Measurements from ENCODE around the gene TMEM167A. TPM values are rescaled to one million over a fixed set of nuclear protein-coding genes. Genes with fewer than 3 reads are reported as not detected.
A peak's percentile ranks its signal among the peaks of the same experiment; 100 is the strongest.

Gene TMEM167A
- total and polyA plus RNA-seq, 2 of the 8 experiments (the other 6 are each of a cell fraction or from before 2014, with no cell fraction given) = 50.6 to 178 TPM

DNA sequence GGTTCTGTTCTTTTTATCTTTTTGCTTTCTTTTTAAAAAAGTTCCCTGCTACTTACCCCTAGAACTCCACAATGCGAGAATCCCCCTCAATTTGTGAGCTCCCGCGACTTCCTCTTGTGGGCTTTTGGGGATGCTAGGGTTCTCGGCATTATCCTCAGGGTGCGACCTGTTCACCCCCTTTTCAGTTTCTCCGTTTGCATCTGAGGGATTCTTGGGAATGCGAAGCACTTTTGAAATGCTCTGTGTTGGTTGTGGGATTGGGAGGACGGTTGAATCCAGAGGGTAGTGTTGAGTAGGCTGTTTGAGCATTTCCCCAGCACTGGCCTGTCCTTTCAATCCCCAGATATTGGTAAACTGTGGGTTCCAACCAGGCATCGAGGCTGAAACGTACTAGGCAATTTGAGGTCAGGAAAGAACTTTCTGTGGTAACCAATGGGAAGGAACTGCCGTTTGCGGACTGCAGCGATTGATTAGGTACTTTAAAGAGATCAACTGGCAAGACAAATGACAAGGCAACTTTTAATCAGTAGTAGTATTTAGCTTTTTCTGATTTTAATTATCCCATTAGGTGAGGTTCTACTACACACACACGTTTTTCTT is 568 bp upstream of the TMEM167A start:
- H3K4me3 ChIP-seq (ENCODE audit: extremely low read depth in 1 of 4, insufficient read depth in 2 of 4, low read depth in 3 of 4, low read length in 4 of 4) = peak overlapping the region; percentile 65 to 99 (median 94)
- peaks cover 4% of the 10 kb centered on the region; the same call in 1 of the 2 replicates for H3K23me2 ChIP-seq (ENCODE audit: low read depth, low read length)
- no peak overlapping the region for H2BK20ac ChIP-seq (ENCODE audit: low read length)
- H3K18ac ChIP-seq (ENCODE audit: extremely low read depth, low read length) = peak overlapping the region; percentile 61; the same call in 1 of the 2 replicates
- WGBS, 2 experiments (ENCODE audit: extremely low coverage in 1 of 2, insufficient coverage in 1 of 2, insufficient read length in 1 of 2, insufficient replicate concordance in 2 of 2, low coverage in 1 of 2, low lambda C conversion rate in 2 of 2, missing lambda C conversion rate in 1 of 2) = 5% methylated on average over 14 of the region's 14 CpGs; no CpG with 5 or more reads in 1 of the 2 experiments
- peaks cover 21 to 58% of the 10 kb centered on the region in 2 experiments for H3K79me2 ChIP-seq (ENCODE audit: control insufficient read depth in 1 of 2, insufficient read depth in 2 of 2, low read length in 2 of 2)
- H3K9ac ChIP-seq (replicated peaks in 1 of 4; ENCODE audit: extremely low read depth in 1 of 4, low read depth in 3 of 4, low read length in 3 of 4) = peak overlapping the region; percentile 77 to 89 (median 83)
- peak in 1 of 2 experiments; percentile 67 for DNase-seq (ENCODE audit: low read depth in 1 of 2, low spot score in 2 of 2)
- H3K56ac ChIP-seq (replicated peaks; ENCODE audit: insufficient read length, low read depth, low read length) = peak overlapping the region; percentile 50
- H3K4me2 ChIP-seq (ENCODE audit: insufficient read depth in 1 of 2, low read depth in 2 of 2, low read length in 2 of 2) = peak overlapping the region; percentile 73 to 76
- no peaks in the 10 kb centered on the region for H3K27me3 ChIP-seq (replicated peaks in 1 of 4; ENCODE audit: control insufficient read depth in 3 of 4, extremely low read depth in 1 of 4, insufficient read depth in 3 of 4, low read length in 3 of 4)
- H3K23ac ChIP-seq (ENCODE audit: insufficient read length) = no peak overlapping the region
- no peaks in the 10 kb centered on the region; the same call in 1 of the 2 replicates for H3K79me1 ChIP-seq (ENCODE audit: low read depth, low read length)
- peak overlapping the region; percentile 96; the same call in 1 of the 2 replicates for H4K8ac ChIP-seq (ENCODE audit: extremely low read depth, insufficient read depth, low read length)
- peak; percentile 68 for FAIRE-seq
- H3K36me3 ChIP-seq (ENCODE audit: control insufficient read depth in 2 of 4, insufficient read depth in 4 of 4, low read length in 3 of 4) = no peaks in the 10 kb centered on the region; a peak in 2 of 8 replicates
- no peak overlapping the region for H4K91ac ChIP-seq (replicated peaks; ENCODE audit: insufficient read length, low read length)
- 0 out of 7 replicates have a peak, but pooled peaks cover 0 to 4% (median 0%) of the 10 kb centered on the region in 4 experiments for H3K4me1 ChIP-seq (replicated peaks in 1 of 4; ENCODE audit: control insufficient read depth in 3 of 4, insufficient read depth in 4 of 4, low read length in 3 of 4)
- CTCF ChIA-PET (ENCODE audit: partially characterized antibody) = interaction anchor here (1.4 to 1.5 kb wide), 2 partner anchors 16 to 30 kb away, joined by 3 read pairs; no protein-coding TSS in a partner anchor
- peak overlapping the region; percentile 91; the same call in 1 of the 2 replicates for H2BK12ac ChIP-seq (ENCODE audit: low read depth, low read length)
- H2BK15ac ChIP-seq (ENCODE audit: low read length) = no peak overlapping the region
- H3K14ac ChIP-seq (ENCODE audit: insufficient read length) = no peak overlapping the region
- H4K5ac ChIP-seq (ENCODE audit: insufficient read length, low read depth, low read length) = peak overlapping the region; percentile 84
- peak overlapping the region; percentile 91 for H3K27ac ChIP-seq (ENCODE audit: low read depth, low read length)
- no peaks in the 10 kb centered on the region for H4K20me1 ChIP-seq (replicated peaks in 1 of 2; ENCODE audit: control insufficient read depth in 1 of 2, insufficient read depth in 2 of 2, low read length in 2 of 2)
- H2AK5ac ChIP-seq (ENCODE audit: low read depth, low read length) = no peak overlapping the region
- H2BK5ac ChIP-seq (ENCODE audit: low read depth, low read length) = peak overlapping the region; percentile 20
- H2AFZ ChIP-seq (ENCODE audit: low read length) = peak overlapping the region; percentile 72
- POLR2A ChIA-PET (ENCODE audit: partially characterized antibody) = interaction anchor here (0.6 to 2.3 kb wide), 21 partner anchors 11 to 397 kb away, joined by 3 to 10 read pairs (median 4); partner anchors contain the start of gene VCAN
- no peaks in the 10 kb centered on the region for H3K9me3 ChIP-seq (ENCODE audit: insufficient read depth in 2 of 2, low read depth in 1 of 2, low read length in 1 of 2)
- H3K4ac ChIP-seq (replicated peaks; ENCODE audit: insufficient read length, low read depth, low read length) = no peak overlapping the region
- H2BK120ac ChIP-seq (replicated peaks; ENCODE audit: low read depth, low read length) = no peak overlapping the region
- TF ChIP-seq BCL11A (IDR thresholded peaks at IDR 0.05; ENCODE audit: low read depth in 2 of 2, low read length in 2 of 2) (no peak), GTF2F1 (IDR thresholded peaks at IDR 0.05; ENCODE audit: borderline replicate concordance, low read depth, low read length) (peak; percentile 62), SIX5 (IDR thresholded peaks at IDR 0.05; ENCODE audit: low read depth, low read length) (no peak)

Data from H1 (cell line).